GM21423 (cell line): ENCODE results near the gene BCAS1.

ENCODE experiments used
- ATAC-seq: cut with Tn5 transposase; IDR thresholded peaks from one replicate; pipeline ENCODE4 v1.9.1; 2021; ENCODE audit warnings: mild to moderate bottlenecking, moderate library complexity; ENCODE audit not compliant: unreplicated experiment

The BCAS1 gene

GRCh38 chr20:54070187-54070987 is at the start of gene BCAS1:
BCAS1 (minus strand) TSS chr20:54070594; CDS start chr20:54058718, 11,876 bp downstream.
- no peak for ATAC-seq

DNA sequence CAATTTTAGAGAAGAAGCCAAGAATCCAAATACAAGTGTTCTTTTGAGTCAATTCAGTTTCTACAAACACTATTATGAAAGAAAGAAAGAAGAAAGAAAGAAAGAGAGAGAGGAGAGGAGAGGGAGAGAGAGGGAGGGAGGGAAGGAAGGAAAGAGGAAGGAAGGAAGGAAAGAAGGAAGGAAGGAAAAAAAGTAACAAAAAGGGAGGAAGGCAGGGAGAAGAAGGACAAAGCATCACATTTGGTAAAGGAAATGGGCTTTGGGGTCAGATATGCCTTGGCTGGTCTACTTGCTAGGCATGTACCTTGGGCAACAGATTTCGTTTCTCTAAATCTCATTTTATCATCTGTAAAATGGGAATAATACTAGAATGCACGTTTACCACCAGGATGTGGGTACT is 49.4 kb upstream of the BCAS1 start:
- ATAC-seq, result no peak

- no peak for ATAC-seq
Observed at GRCh38 chr20:54118220-54119001, 48.0 kb upstream of the BCAS1 start.

- ATAC-seq, result no peak
Observed at GRCh38 chr20:54116550-54117235, 46.3 kb upstream of the BCAS1 start.

GRCh38 chr20:54115172-54115854 is 44.9 kb upstream of the BCAS1 start:
- ATAC-seq, result no peak

DNA sequence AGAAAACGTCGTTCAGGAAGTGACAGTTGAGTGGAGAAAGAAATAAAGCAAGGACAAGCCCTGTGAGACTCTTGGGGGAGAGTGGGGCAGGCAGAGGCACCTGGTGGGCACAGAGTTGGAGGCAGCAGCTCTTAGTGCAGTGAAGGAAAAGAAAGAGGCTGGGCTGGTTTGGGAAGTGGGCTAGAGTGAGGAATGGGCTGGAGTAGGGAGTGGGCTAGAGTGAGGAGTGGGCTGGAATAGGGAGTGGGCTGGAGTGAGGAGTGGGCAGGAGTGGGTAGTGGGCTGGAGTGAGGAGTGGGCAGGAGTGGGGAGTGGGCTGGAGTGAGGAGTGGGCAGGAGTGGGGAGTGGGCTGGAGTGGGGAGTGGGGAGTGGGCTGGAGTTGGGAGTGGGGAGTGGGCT is 43.7 kb upstream of the BCAS1 start:
- no peak for ATAC-seq

DNA sequence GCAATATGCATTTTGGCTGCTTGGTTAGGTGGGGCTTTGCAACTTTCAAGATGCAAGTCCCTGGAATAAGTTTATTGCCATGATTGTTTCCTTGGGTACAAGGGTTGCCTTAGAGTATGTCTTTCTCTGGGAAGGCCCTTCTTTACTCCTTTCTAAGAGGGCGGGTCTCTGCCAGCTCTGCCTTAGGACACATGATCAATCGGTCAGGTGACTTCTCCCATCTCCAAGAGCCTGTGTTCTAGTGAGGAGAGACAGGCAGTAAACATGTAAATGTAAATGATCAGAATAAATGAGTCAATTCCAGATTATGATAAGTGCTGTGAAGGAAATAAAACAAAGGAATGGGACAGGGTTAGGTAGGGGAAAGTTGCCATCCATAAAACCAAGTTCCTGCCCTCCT is 43.2 kb upstream of the BCAS1 start:
- ATAC-seq, result no peak

GRCh38 chr20:54112221-54112884 is 42.0 kb upstream of the BCAS1 start:
- ATAC-seq, result no peak

- ATAC-seq, result no peak
Observed at GRCh38 chr20:54111460-54111859, 41.1 kb upstream of the BCAS1 start.

DNA sequence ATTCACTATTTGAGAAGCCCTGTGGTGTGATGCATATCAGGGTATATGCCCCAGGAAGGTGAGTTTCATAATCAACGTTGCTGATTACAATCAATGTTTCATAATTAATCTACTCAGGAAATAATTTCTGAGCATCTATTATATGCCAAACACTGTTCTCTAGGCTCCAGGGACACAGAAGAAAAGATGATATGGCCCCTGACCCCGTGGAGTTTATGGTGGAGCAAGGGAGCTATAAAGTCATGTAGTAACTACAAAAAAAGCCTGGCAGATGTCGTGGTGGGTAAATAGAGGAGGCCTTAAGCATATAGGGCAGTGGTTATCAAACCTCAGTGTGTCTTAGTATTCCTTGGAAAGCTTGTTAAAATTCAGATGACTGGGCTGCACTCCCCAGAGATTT is 40.1 kb upstream of the BCAS1 start:
- ATAC-seq, result no peak

- no peak for ATAC-seq
Observed at GRCh38 chr20:54110041-54110440, 39.6 kb upstream of the BCAS1 start.

- no peak for ATAC-seq
Observed at GRCh38 chr20:54108817-54109216, 38.4 kb upstream of the BCAS1 start.

DNA sequence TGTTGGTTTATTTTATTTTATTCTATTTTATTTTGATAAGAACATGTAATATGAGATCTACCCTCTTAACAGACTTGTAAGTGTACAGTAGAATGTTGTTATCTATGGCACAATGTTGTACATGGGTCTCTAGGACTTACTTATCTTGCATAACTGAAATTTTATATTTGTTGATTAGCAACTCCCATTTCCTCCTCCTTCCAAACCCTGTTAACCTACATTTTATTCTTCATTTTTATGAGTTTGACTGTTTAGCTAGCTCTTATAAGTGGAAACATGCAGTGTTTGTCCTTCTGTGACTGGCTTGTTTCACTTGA is 37.9 kb upstream of the BCAS1 start:
- no peak for ATAC-seq

GRCh38 chr20:54107600-54108325 is 37.4 kb upstream of the BCAS1 start:
- no peak for ATAC-seq

DNA sequence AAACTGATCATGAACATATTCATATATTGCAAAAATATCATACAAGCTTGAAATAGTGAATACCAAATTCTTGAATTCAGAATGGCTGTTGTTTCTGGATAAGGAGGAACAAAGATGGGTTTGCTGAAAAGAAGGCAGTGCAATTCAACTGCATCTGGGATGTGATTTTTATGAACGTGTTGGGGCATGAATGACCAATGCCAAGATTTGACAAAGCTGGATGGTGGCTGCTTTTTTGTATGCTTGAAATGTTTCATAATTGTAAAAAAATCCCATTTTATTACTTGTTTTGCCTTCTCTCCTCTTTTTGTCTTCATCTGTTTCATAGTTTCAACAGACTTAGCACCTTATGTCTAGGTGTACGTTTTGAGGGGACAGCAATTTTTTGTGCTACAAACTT is 36.8 kb upstream of the BCAS1 start:
- ATAC-seq, result no peak

DNA sequence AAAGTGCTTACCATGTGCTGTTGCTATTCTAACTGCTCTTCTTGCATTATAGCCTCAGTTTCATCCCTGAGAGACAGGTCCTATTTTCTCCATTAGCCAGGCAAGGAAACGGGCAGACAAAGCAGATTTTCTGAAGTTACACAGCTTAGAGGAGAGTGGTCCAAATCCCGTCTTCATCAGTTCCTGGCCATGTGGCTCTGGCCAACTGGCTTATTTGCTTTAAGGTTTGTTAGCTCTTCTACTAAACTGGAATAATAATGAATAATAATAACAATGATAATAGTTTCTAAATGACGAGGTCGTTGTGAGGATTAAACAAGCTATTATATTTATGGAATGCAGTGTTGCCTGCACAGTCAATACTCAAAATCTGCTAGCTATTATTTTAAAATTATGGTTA is 35.8 kb upstream of the BCAS1 start:
- ATAC-seq, result no peak

DNA sequence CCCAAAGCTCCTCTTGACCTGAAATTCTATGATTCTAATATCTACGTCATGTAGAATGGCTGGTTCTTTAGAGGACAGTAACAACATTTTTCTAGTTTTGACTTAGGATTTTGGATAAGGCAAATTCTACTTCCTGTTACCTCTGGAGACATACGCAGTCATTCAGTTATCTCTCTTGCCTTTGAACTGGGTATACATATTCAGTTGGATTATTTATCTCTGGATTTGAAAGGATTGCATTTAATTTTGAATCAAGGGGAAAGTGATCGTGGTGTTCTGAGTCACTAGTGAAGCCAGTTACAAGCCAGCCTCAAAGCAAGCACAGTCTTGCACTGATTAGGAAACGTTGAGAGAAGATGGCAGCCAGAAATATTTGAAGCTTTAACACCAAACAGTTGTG is 35.3 kb upstream of the BCAS1 start:
- no peak for ATAC-seq

GRCh38 chr20:54104781-54105180 is 34.4 kb upstream of the BCAS1 start:
- no peak for ATAC-seq

GRCh38 chr20:54103762-54104600 is 33.6 kb upstream of the BCAS1 start:
- ATAC-seq, result no peak
